HEK293 (cell line): ENCODE data around the gene IRF2BPL.

Source experiments
- KLF9 ChIP-seq: fragments of 450-650 bp; formaldehyde crosslinking; IDR thresholded peaks from 2 replicates; pipeline ENCODE4 v1.5.1; 2016; ENCODE audit warnings: missing biosample characterization, missing genetic modification characterization, low read depth
- OVOL3 ChIP-seq: fragments of 450-650 bp; formaldehyde crosslinking; IDR thresholded peaks from 2 replicates; pipeline ENCODE4 v1.5.1; 2016; ENCODE audit warnings: missing biosample characterization, missing genetic modification characterization
- PRDM6 ChIP-seq: fragments of 450-650 bp; formaldehyde crosslinking; IDR thresholded peaks from 2 replicates; pipeline ENCODE4 v1.5.1; 2017; ENCODE audit warnings: missing biosample characterization, missing genetic modification characterization
- WT1 ChIP-seq: fragments of 450-650 bp; formaldehyde crosslinking; IDR thresholded peaks from 2 replicates; pipeline ENCODE4 v1.5.1; 2016; ENCODE audit warnings: missing biosample characterization, missing genetic modification characterization
- ZBTB6 ChIP-seq: fragments of 450-650 bp; formaldehyde crosslinking; IDR thresholded peaks from 2 replicates; pipeline ENCODE4 v1.5.1; 2017; ENCODE audit warnings: missing biosample characterization, missing genetic modification characterization
- ZBTB8A ChIP-seq: fragments of 450-650 bp; formaldehyde crosslinking; IDR thresholded peaks from 2 replicates; pipeline ENCODE4 v1.5.1; 2016; ENCODE audit warnings: missing biosample characterization, missing genetic modification characterization
- ZNF114 ChIP-seq: fragments of 450-650 bp; formaldehyde crosslinking; IDR thresholded peaks from 2 replicates; pipeline ENCODE4 v1.5.0; 2017; ENCODE audit warnings: missing biosample characterization, missing genetic modification characterization
- ZNF121 ChIP-seq: fragments of 450-650 bp; formaldehyde crosslinking; IDR thresholded peaks from 2 replicates; pipeline ENCODE4 v1.5.1; 2016; ENCODE audit warnings: missing biosample characterization, missing genetic modification characterization
- ZNF211 ChIP-seq: fragments of 450-650 bp; formaldehyde crosslinking; IDR thresholded peaks from 2 replicates; pipeline ENCODE4 v1.5.1; 2016; ENCODE audit warnings: low read depth, missing biosample characterization, missing genetic modification characterization
- ZNF223 ChIP-seq: fragments of 450-650 bp; formaldehyde crosslinking; IDR thresholded peaks from 2 replicates; pipeline ENCODE4 v1.5.1; 2016; ENCODE audit warnings: missing biosample characterization, missing genetic modification characterization
- ZNF23 ChIP-seq: fragments of 450-650 bp; formaldehyde crosslinking; IDR thresholded peaks from 2 replicates; pipeline ENCODE4 v1.5.1; 2016; ENCODE audit warnings: missing biosample characterization, missing genetic modification characterization, borderline replicate concordance
- ZNF266 ChIP-seq: fragments of 450-650 bp; formaldehyde crosslinking; IDR thresholded peaks from 2 replicates; pipeline ENCODE4 v1.5.1; 2016; ENCODE audit warnings: missing biosample characterization, missing genetic modification characterization, low read depth
- ZNF335 ChIP-seq: fragments of 450-650 bp; formaldehyde crosslinking; conservative IDR thresholded peaks from 2 replicates; pipeline ENCODE4 v1.5.1; 2016; ENCODE audit warnings: missing biosample characterization, missing genetic modification characterization
- ZNF350 ChIP-seq: fragments of 450-650 bp; formaldehyde crosslinking; IDR thresholded peaks from 2 replicates; pipeline ENCODE4 v1.5.0; 2017; ENCODE audit warnings: missing biosample characterization, mild to moderate bottlenecking, missing genetic modification characterization
- ZNF362 ChIP-seq: fragments of 450-650 bp; formaldehyde crosslinking; IDR thresholded peaks from 2 replicates; pipeline ENCODE4 v1.5.1; 2016; ENCODE audit warnings: missing biosample characterization, missing genetic modification characterization
- ZNF510 ChIP-seq: fragments of 450-650 bp; formaldehyde crosslinking; IDR thresholded peaks from 2 replicates; pipeline ENCODE4 v1.5.1; 2018; ENCODE audit warnings: mild to moderate bottlenecking, missing genetic modification characterization, missing biosample characterization; ENCODE audit not compliant: insufficient replicate concordance
- ZNF513 ChIP-seq: fragments of 450-650 bp; IDR thresholded peaks from 2 replicates; pipeline ENCODE4 v1.5.1; 2018; ENCODE audit warnings: missing biosample characterization, missing genetic modification characterization
- ZNF518A ChIP-seq: fragments of 450-650 bp; formaldehyde crosslinking; conservative IDR thresholded peaks from 2 replicates; pipeline ENCODE4 v1.5.1; 2016; ENCODE audit warnings: low read depth, missing biosample characterization, missing genetic modification characterization
- ZNF558 ChIP-seq: fragments of 450-650 bp; formaldehyde crosslinking; IDR thresholded peaks from 2 replicates; pipeline ENCODE4 v1.5.1; 2016; ENCODE audit warnings: missing biosample characterization, missing genetic modification characterization
- ZNF629 ChIP-seq: fragments of 450-650 bp; formaldehyde crosslinking; IDR thresholded peaks from 2 replicates; pipeline ENCODE4 v1.5.1; 2017; ENCODE audit warnings: missing biosample characterization, missing genetic modification characterization
- ZNF692 ChIP-seq: fragments of 450-650 bp; formaldehyde crosslinking; IDR thresholded peaks from 2 replicates; pipeline ENCODE4 v1.5.1; 2016; ENCODE audit warnings: missing biosample characterization, missing genetic modification characterization
- ZNF704 ChIP-seq: fragments of 450-650 bp; formaldehyde crosslinking; IDR thresholded peaks from 2 replicates; pipeline ENCODE4 v1.5.1; 2016; ENCODE audit warnings: missing biosample characterization, missing genetic modification characterization
- ZSCAN30 ChIP-seq: fragments of 450-650 bp; IDR thresholded peaks from 2 replicates; pipeline ENCODE4 v1.5.1; 2018; ENCODE audit warnings: missing biosample characterization, mild to moderate bottlenecking, missing genetic modification characterization, moderate library complexity

The IRF2BPL gene

GRCh38 chr14:77040741-77041653 lies 12.5 kb upstream of the IRF2BPL start (continued):
- TF ChIP-seq ZNF518A (tag by site-specific recombination) (no peak), ZNF114 (tag by site-specific recombination) (no peak), ZSCAN30 (tag by site-specific recombination) (no peak), ZBTB6 (tag by site-specific recombination) (no peak), ZNF223 (no peak), ZNF704 (no peak), ZBTB8A (tag by site-specific recombination) (no peak), ZNF350 (tag by site-specific recombination) (no peak), KLF9 (no peak; the same call in 1 of the 2 replicates), ZNF121 (tag by site-specific recombination) (no peak), PRDM6 (tag by site-specific recombination) (peak; percentile 85), ZNF266 (tag by site-specific recombination) (no peak), ZNF629 (tag by site-specific recombination) (peak; percentile 60), ZNF692 (tag by site-specific recombination) (no peak), ZNF335 (peak; percentile 82), WT1 (tag by site-specific recombination) (0 out of 2 replicates have a peak, but pooled peaks have one; percentile 20), ZNF558 (tag by site-specific recombination) (no peak), OVOL3 (tag by site-specific recombination) (no peak), ZNF23 (tag by site-specific recombination) (no peak), ZNF510 (tag by site-specific recombination) (no peak), ZNF513 (tag by site-specific recombination) (peak; percentile 47), ZNF362 (tag by site-specific recombination) (no peak), ZNF211 (no peak)
